Liver (tissue), 9 donors: ENCODE measurements around the gene BCKDK. TPM values are rescaled to one million over a fixed set of nuclear protein-coding genes. Genes with fewer than 3 reads are reported as not detected.

Experiments used
- DNase-seq: peaks from one replicate; pipeline ENCODE4 v3.0.0-alpha.2; 2017; ENCODE audit warnings: low spot score
- H3K27ac ChIP-seq, 2 donors: one replicate each; pipeline ENCODE4 v1.7.0; 2013; ENCODE audit warnings: inconsistent platforms in 2 of 2, low read length in 2 of 2, control low read depth in 1 of 2, low read depth in 1 of 2, mild to moderate bottlenecking in 1 of 2
- H3K27me3 ChIP-seq, 4 donors: one replicate each; pipeline versions ENCODE4 v1.6.1 to v1.7.0; 2013; ENCODE audit warnings: low read length in 3 of 4, inconsistent platforms in 1 of 4, mild to moderate bottlenecking in 1 of 4, moderate library complexity in 1 of 4; ENCODE audit not compliant: control insufficient read depth in 4 of 4, insufficient read depth in 4 of 4
- H3K36me3 ChIP-seq, 4 donors: one replicate each; pipeline versions ENCODE4 v1.6.1 to v1.7.0; 2013; ENCODE audit warnings: low read length in 3 of 4, mild to moderate bottlenecking in 3 of 4, low read depth in 1 of 4, moderate library complexity in 1 of 4; ENCODE audit not compliant: control insufficient read depth in 4 of 4, insufficient read depth in 3 of 4
- H3K4me1 ChIP-seq, 4 donors: one replicate each; pipeline versions ENCODE4 v1.6.1 to v1.7.0; 2013; ENCODE audit warnings: low read length in 3 of 4, mild to moderate bottlenecking in 3 of 4, moderate library complexity in 1 of 4; ENCODE audit not compliant: control insufficient read depth in 4 of 4, insufficient read depth in 4 of 4
- H3K4me3 ChIP-seq, 3 donors: one replicate each; pipeline versions ENCODE4 v1.6.1 to v1.7.0; 2013; ENCODE audit warnings: low read length in 3 of 3, control low read depth in 1 of 3, low read depth in 1 of 3, mild to moderate bottlenecking in 1 of 3
- H3K9ac ChIP-seq, 2 donors: one replicate each; pipeline ENCODE4 v1.7.0; 2013; ENCODE audit warnings: low read length in 2 of 2, mild to moderate bottlenecking in 2 of 2, moderate library complexity in 2 of 2, control low read depth in 1 of 2, low read depth in 1 of 2
- H3K9me3 ChIP-seq, 4 donors: one replicate each; pipeline versions ENCODE4 v1.6.1 to v1.7.0; 2013; ENCODE audit warnings: low read length in 3 of 4; ENCODE audit not compliant: control insufficient read depth in 4 of 4
- ATF3 ChIP-seq: IDR thresholded peaks from 2 replicates; pipeline ENCODE4 v1.6.1; 2016; ENCODE audit warnings: antibody characterized with exemption
- CTCF ChIP-seq: fragments of 150-350 bp; IDR thresholded peaks from 2 replicates; pipeline ENCODE4 v1.5.1; 2017; ENCODE audit warnings: improper control_type of control experiment, low read depth, low read length; ENCODE audit not compliant: missing input control
- EGR1 ChIP-seq, 2 donors: IDR thresholded peaks; 2 replicates each; pipeline ENCODE4 v1.6.1; 2016 to 2018; ENCODE audit warnings: antibody characterized with exemption in 2 of 2, low read depth in 2 of 2
- GABPA ChIP-seq, 2 donors: IDR thresholded peaks in 1 of 2; conservative IDR thresholded peaks in 1 of 2; 2 replicates each; pipeline ENCODE4 v1.6.1; 2016; ENCODE audit warnings: antibody characterized with exemption in 2 of 2, mild to moderate bottlenecking in 1 of 2, moderate library complexity in 1 of 2
- HNF4A ChIP-seq, 2 donors: conservative IDR thresholded peaks; 2 replicates each; pipeline ENCODE4 v1.6.1; 2016; ENCODE audit warnings: antibody characterized with exemption in 2 of 2, mild to moderate bottlenecking in 2 of 2
- JUND ChIP-seq, 2 donors: IDR thresholded peaks; 2 replicates each; pipeline ENCODE4 v1.6.1; 2016; ENCODE audit warnings: antibody characterized with exemption in 2 of 2
- NR2F2 ChIP-seq: IDR thresholded peaks from 2 replicates; pipeline ENCODE4 v1.6.1; 2016; ENCODE audit warnings: antibody characterized with exemption
- RAD21 ChIP-seq, 2 donors: IDR thresholded peaks; 2 replicates each; pipeline ENCODE4 v1.6.1; 2016; ENCODE audit warnings: antibody characterized with exemption in 2 of 2, mild to moderate bottlenecking in 2 of 2
- REST ChIP-seq: IDR thresholded peaks from 2 replicates; pipeline ENCODE4 v1.6.1; 2016; ENCODE audit warnings: antibody characterized with exemption, mild to moderate bottlenecking
- RXRA ChIP-seq, 2 donors: IDR thresholded peaks; 2 replicates each; pipeline ENCODE4 v1.6.1; 2017 to 2018; ENCODE audit warnings: antibody characterized with exemption in 2 of 2, mild to moderate bottlenecking in 1 of 2
- SP1 ChIP-seq: IDR thresholded peaks from 2 replicates; pipeline ENCODE4 v1.6.1; 2018; ENCODE audit warnings: antibody characterized with exemption, mild to moderate bottlenecking
- TAF1 ChIP-seq: conservative IDR thresholded peaks from 2 replicates; pipeline ENCODE4 v1.6.1; 2016; ENCODE audit warnings: antibody characterized with exemption, mild to moderate bottlenecking
- YY1 ChIP-seq: IDR thresholded peaks from 2 replicates; pipeline ENCODE4 v1.6.1; 2016; ENCODE audit warnings: antibody characterized with exemption, mild to moderate bottlenecking
- ZBTB33 ChIP-seq: IDR thresholded peaks from 2 replicates; pipeline ENCODE4 v1.6.1; 2016; ENCODE audit warnings: antibody characterized with exemption
- WGBS: extraction: QIAGEN DNeasy Blood & Tissue Kit; methylation state at CpG from one replicate; pipeline ENCODE4 v1.1.7; 2013; 5-methylcytosine and 5-hydroxymethylcytosine counted together
- polyA plus RNA-seq, 2 donors: library from polyadenylated mRNA; stranded (reverse) in 1 of 2; unstranded in 1 of 2; fragments of 200-250 nt in 1 of 2; fragments of >200 nt in 1 of 2; fragmentation: Nextera tagmentation in 1 of 2; extraction: Ambion mirVana in 1 of 2; gene quantifications; one replicate each; pipeline versions ENCODE4 v1.2.1 to v1.2.3, GENCODE V29; 2013 to 2015
- total RNA-seq, 2 donors: library from RNA; depleted of rRNA; stranded (reverse); fragments of >200 nt; gene quantifications; one replicate each; pipeline ENCODE4 v1.2.3, GENCODE V29; 2014
- donor health status: healthy.
- donor health status: healthy.
- donor health status: healthy.
- donor health status: healthy.
- donor health status: healthy.

BCKDK gene
- total and polyA plus RNA-seq, 4 donors = 10.0 to 41.6 (median 34.9) TPM

GRCh38 chr16:31073142-31073969 lies 34.8 kb upstream of the BCKDK start:
- no peaks in the 10 kb centered on the region for H3K9me3 ChIP-seq
- DNase-seq = peak; percentile 93
- WGBS = under 1% methylated on average over 83 of the region's 83 CpGs
- H3K36me3 ChIP-seq = peaks cover 4 to 18% (median 11%) of the 10 kb centered on the region in 4 donors
- H3K9ac ChIP-seq = peak overlapping the region; percentile 87 to 88
- TF ChIP-seq GABPA (IDR thresholded peaks at IDR 0.05 in 1 of 2, conservative IDR thresholded peaks at IDR 0.05 in 1 of 2) (no peak), CTCF (no peak), RAD21 (IDR thresholded peaks at IDR 0.05) (peak in 1 of 2 donors; percentile 21), ZBTB33 (no peak), EGR1 (IDR thresholded peaks at IDR 0.05; ENCODE audit: low read depth in 2 of 2) (peak; percentile 8 to 33), TAF1 (no peak), ATF3 (no peak)
- H3K27me3 ChIP-seq = no peaks in the 10 kb centered on the region
- H3K4me3 ChIP-seq = peak overlapping the region; percentile 94 to 100 (median 100)
- H3K27ac ChIP-seq = peak overlapping the region; percentile 97 to 98
- peaks cover 0 to 26% (median 19%) of the 10 kb centered on the region in 4 donors for H3K4me1 ChIP-seq

GRCh38 chr16:31073970-31074813 lies 34.0 kb upstream of the BCKDK start, which contains the start of the genes ZNF646 and ZNF668:
Gene ZNF646 (plus strand): TSS chr16:31074422. CDS start chr16:31076325, 1,903 bp downstream.
Gene ZNF668 (minus strand): TSS chr16:31074240. CDS start chr16:31064459, 9,781 bp downstream.
- Histone ChIP-seq H3K4me3 (peak within 1 kb of the TSS; percentile 94 to 100 (median 100)), H3K36me3 (peaks cover 4 to 26% (median 14%) of the 10 kb centered on the region in 4 donors), H3K27ac (peak within 1 kb of the TSS; percentile 97 to 98), H3K27me3 (no peaks in the 10 kb centered on the region), H3K9me3 (no peaks in the 10 kb centered on the region), H3K9ac (peak within 1 kb of the TSS; percentile 87 to 88), H3K4me1 (peaks cover 0 to 26% (median 19%) of the 10 kb centered on the region in 4 donors)
- WGBS = under 1% methylated on average over 48 of the region's 48 CpGs
- DNase-seq = peak; percentile 94
- TF ChIP-seq CTCF = no peak
- peak; percentile 55 to 65 for TF ChIP-seq RXRA (IDR thresholded peaks at IDR 0.05)
- TF ChIP-seq JUND (IDR thresholded peaks at IDR 0.05) = peak in 1 of 2 donors; percentile 31
- TF ChIP-seq NR2F2 = peak; percentile 70
- peak; percentile 93 to 95 for TF ChIP-seq EGR1 (IDR thresholded peaks at IDR 0.05; ENCODE audit: low read depth in 2 of 2)
- no peak for TF ChIP-seq ZBTB33
- TF ChIP-seq REST = no peak
- TF ChIP-seq RAD21 (IDR thresholded peaks at IDR 0.05) = peak; percentile 51 to 63
- peak; percentile 65 for TF ChIP-seq YY1
- TF ChIP-seq GABPA (IDR thresholded peaks at IDR 0.05 in 1 of 2, conservative IDR thresholded peaks at IDR 0.05 in 1 of 2) = peak; percentile 99 to 100
- TF ChIP-seq HNF4A (conservative IDR thresholded peaks at IDR 0.05) = peak; percentile 34 to 41
- peak; percentile 73 for TF ChIP-seq SP1
- no peak for TF ChIP-seq ATF3
